Pancreas (tissue), 10 donors: ENCODE results near the gene ROBO1. TPM values are rescaled to one million over a fixed set of nuclear protein-coding genes. Genes with fewer than 3 reads are reported as not detected.
A peak's percentile ranks its signal among the peaks of the same experiment; 100 is the strongest.

Experiments
- ATAC-seq, 4 donors: fragments of 200-7000 bp; cut with Tn5 transposase; one replicate each; pipeline versions ENCODE4 v1.8.0 to v1.9.1; 2020; ENCODE audit warnings: mild to moderate bottlenecking in 4 of 4, moderate library complexity in 4 of 4
- DNase-seq, 6 donors: peaks; one replicate each; pipeline ENCODE4 v3.0.0-alpha.2; 2020
- FAIRE-seq: peaks from 2 replicates; lab custom pipeline; 2012; peaks lifted over from hg19 to GRCh38; lab: Jason Lieb, UNC
- H3K27ac ChIP-seq, 4 donors: fragments of 200-600 bp; sonication (generic); 1 replicate in 3 of 4; 2 replicates in 1 of 4; pipeline versions ENCODE4 v1.5.0 to v1.8.0; 2020
- H3K27me3 ChIP-seq, 4 donors: fragments of 200-600 bp; one replicate each; pipeline ENCODE4 v1.8.0; 2021
- H3K36me3 ChIP-seq, 3 donors: fragments of 200-600 bp; sonication (generic) in 1 of 3; one replicate each; pipeline versions ENCODE4 v1.5.0 to v1.8.0; 2020 to 2021
- H3K4me1 ChIP-seq, 3 donors: fragments of 200-600 bp; one replicate each; pipeline ENCODE4 v1.8.0; 2021
- H3K4me3 ChIP-seq, 4 donors: fragments of 200-600 bp; sonication (generic) in 2 of 4; one replicate each; pipeline versions ENCODE4 v1.5.0 to v1.8.0; 2020 to 2021
- H3K9me3 ChIP-seq, 4 donors: fragments of 200-600 bp; one replicate each; pipeline ENCODE4 v1.8.0; 2021
- WGBS, 2 donors: extraction: QIAGEN DNeasy Blood & Tissue Kit; methylation state at CpG; one replicate each; pipeline ENCODE4 v1.1.7; 2013; 5-methylcytosine and 5-hydroxymethylcytosine counted together
- intact Hi-C, 3 donors: fragments of 100-400 bp; cut with DNase I; formaldehyde crosslinking; loops; one replicate each; pipeline versions ENCODE4 v1.11.1 to v1.14.2; 2022
- polyA plus RNA-seq, 2 donors: library from polyadenylated mRNA; stranded (reverse); fragments of 200-250 nt; gene quantifications; one replicate each; pipeline ENCODE4 v1.2.3, GENCODE V29; 2013
- total RNA-seq, 6 donors: library from RNA; stranded (reverse); fragmentation: NEBNext Ultra II Directional in 4 of 6; extraction: Animal tissue kit (Norgen Biotek cat#: 25700) in 4 of 6; gene quantifications; one replicate each; pipeline versions ENCODE4 v1.2.1 to v1.2.4, GENCODE V29; 2021 to 2023
- TF ChIP-seq, protein P1 (sequence below), 4 donors: fragments of 200-600 bp; sonication (generic) in 3 of 4; IDR thresholded peaks; one replicate each; pipeline versions ENCODE4 v1.5.0 to v1.8.0; 2021; ENCODE audit warnings: antibody characterized with exemption in 4 of 4
- donor health status: healthy with polysubstance abuse.
- donor health status: DM: no; HTN: no; CAD: no; lungs with moderate emphysema.
- donor health status: DM: no; HTN: no; CAD: no.
- donor health status: control.
- donor health status: control.
- donor health status: Bipolar disorder and iron deficiency.
- donor health status: DM: yes; HTN: yes; CAD: no.
- donor health status: DM: no; HTN: no; CAD: no.
- donor health status: DM: no; HTN: no; CAD: no.
- donor health status: DM: yes; HTN: yes; CAD: no.

The ROBO1 gene
- total and polyA plus RNA-seq, 8 donors: 0.51 to 8.5 (median 2.8) TPM

DNA sequence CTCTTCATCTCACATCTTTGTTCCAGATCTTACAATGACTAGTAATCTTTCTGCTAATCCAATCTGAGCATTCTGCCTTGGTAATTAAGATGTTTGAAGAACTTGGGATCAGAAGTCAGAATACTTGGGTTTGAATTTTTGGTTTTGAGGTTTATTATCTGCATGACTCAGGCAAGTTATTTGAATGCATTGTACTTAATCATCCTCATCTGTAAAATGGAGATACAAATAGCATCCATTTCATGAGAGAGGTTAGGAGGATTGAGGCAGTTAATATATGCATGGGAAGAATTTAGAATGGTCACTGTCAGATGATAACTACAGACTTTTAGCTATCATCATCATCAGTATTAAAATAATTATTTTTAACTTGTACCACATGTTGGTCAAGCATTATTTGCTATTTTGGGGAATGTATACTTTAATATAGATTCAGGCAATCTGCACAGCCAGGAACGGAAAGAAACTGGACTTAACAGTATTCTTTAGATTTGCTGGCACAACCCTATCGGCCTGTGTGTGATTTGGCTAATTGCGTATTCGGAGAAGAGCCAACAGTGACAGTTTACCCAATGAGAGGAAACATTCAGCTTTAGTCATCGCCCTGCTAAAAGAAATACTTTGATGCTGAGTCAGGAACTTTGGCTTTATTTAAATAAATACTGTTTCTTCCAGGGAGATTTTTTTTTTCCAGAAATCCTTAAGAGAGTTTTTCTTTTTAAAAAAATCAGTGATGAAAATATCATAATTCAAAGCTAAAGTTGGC is 600.0 kb downstream of the ROBO1 start:
- WGBS, 2 donors: 39 to 47% methylated on average over 5 of the region's 5 CpGs
- TF ChIP-seq, protein P1, sequence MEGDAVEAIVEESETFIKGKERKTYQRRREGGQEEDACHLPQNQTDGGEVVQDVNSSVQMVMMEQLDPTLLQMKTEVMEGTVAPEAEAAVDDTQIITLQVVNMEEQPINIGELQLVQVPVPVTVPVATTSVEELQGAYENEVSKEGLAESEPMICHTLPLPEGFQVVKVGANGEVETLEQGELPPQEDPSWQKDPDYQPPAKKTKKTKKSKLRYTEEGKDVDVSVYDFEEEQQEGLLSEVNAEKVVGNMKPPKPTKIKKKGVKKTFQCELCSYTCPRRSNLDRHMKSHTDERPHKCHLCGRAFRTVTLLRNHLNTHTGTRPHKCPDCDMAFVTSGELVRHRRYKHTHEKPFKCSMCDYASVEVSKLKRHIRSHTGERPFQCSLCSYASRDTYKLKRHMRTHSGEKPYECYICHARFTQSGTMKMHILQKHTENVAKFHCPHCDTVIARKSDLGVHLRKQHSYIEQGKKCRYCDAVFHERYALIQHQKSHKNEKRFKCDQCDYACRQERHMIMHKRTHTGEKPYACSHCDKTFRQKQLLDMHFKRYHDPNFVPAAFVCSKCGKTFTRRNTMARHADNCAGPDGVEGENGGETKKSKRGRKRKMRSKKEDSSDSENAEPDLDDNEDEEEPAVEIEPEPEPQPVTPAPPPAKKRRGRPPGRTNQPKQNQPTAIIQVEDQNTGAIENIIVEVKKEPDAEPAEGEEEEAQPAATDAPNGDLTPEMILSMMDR (IDR thresholded peaks at IDR 0.05): no peak
- no peaks in the 10 kb centered on the region for H3K36me3 ChIP-seq

DNA sequence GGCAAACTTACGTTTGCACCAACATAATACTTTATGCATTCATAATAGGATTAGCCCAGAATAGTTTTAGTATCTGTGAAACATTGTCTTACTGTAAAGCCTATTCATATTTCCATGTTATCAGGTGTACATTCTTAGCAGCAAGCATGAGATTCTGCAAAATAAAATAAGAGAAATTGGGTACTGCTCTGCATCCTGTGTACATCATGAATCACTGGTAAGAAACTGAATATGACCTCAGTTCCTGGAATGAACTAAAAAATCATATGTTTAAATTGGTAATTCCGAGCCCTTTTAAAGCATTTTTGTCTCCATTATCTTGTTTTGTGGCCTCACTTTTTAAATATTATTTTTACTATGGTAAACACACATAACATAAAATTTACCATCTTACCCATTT is 605.1 kb downstream of the ROBO1 start:
- WGBS, 2 donors: 45 to 47% methylated on average over 2 of the region's 2 CpGs
- TF ChIP-seq, protein P1 (IDR thresholded peaks at IDR 0.05): no peak
- no peaks in the 10 kb centered on the region for H3K4me1 ChIP-seq
- H3K4me3 ChIP-seq: no peak overlapping the region
- H3K27ac ChIP-seq: no peak overlapping the region
- no peak for ATAC-seq
- H3K36me3 ChIP-seq: no peaks in the 10 kb centered on the region
- no peaks in the 10 kb centered on the region for H3K27me3 ChIP-seq
- intact Hi-C loops: no loop called here
- DNase-seq: no peak
- no peak for FAIRE-seq
- no peaks in the 10 kb centered on the region for H3K9me3 ChIP-seq

More for the DNA sequence above, 600.0 kb downstream of the ROBO1 start:
- no peak overlapping the region for H3K4me3 ChIP-seq
- H3K4me1 ChIP-seq: no peaks in the 10 kb centered on the region
- peak in 1 of 6 donors; percentile 12 for DNase-seq
- ATAC-seq: peak in 2 of 4 donors; percentile 56 to 65
- no peak overlapping the region for H3K27ac ChIP-seq
- no peak for FAIRE-seq
- H3K27me3 ChIP-seq: no peaks in the 10 kb centered on the region
- H3K9me3 ChIP-seq: no peaks in the 10 kb centered on the region
- intact Hi-C loops: no loop called here

- H3K27ac ChIP-seq: no peak overlapping the region
- TF ChIP-seq, protein P1 (IDR thresholded peaks at IDR 0.05): no peak
- H3K27me3 ChIP-seq: no peaks in the 10 kb centered on the region
- no peaks in the 10 kb centered on the region for H3K4me1 ChIP-seq
- no peaks in the 10 kb centered on the region for H3K36me3 ChIP-seq
- no peak for ATAC-seq
- DNase-seq: no peak
- no peak for FAIRE-seq
- H3K4me3 ChIP-seq: no peak overlapping the region
- WGBS, 2 donors: 59 to 60% methylated on average over 1 of the region's 1 CpG
- no peaks in the 10 kb centered on the region for H3K9me3 ChIP-seq
- intact Hi-C loops: no loop called here
Measured at GRCh38 chr3:79161941-79162340, 605.9 kb downstream of the ROBO1 start.

DNA sequence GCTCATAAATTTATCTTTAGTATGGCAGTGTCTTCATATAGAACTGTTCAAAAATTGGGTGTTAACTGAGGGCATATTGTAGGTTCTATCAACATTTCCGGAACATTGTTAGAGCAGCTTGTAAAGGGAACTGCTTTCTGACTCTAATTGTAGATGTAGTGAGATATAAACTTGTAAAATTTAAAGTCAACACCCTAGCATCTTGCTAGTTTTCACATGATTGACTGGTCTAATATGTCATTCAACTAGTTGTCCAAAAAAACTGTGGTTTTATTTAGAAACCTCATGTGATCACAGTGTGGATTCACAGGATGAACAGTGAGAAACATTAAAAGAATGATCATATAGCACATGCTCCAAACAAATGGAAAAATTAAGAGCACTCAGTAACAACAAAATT is 607.4 kb downstream of the ROBO1 start:
- FAIRE-seq (no peak), ATAC-seq (no peak), DNase-seq (no peak)
- no peaks in the 10 kb centered on the region for H3K9me3 ChIP-seq
- WGBS, 2 donors: 62 to 91% methylated on average over 1 of the region's 1 CpG
- H3K27ac ChIP-seq: no peak overlapping the region
- H3K36me3 ChIP-seq: no peaks in the 10 kb centered on the region
- H3K27me3 ChIP-seq: no peaks in the 10 kb centered on the region
- H3K4me1 ChIP-seq: no peaks in the 10 kb centered on the region
- intact Hi-C loops: no loop called here
- H3K4me3 ChIP-seq: no peak overlapping the region
- TF ChIP-seq, protein P1 (IDR thresholded peaks at IDR 0.05): no peak

DNA sequence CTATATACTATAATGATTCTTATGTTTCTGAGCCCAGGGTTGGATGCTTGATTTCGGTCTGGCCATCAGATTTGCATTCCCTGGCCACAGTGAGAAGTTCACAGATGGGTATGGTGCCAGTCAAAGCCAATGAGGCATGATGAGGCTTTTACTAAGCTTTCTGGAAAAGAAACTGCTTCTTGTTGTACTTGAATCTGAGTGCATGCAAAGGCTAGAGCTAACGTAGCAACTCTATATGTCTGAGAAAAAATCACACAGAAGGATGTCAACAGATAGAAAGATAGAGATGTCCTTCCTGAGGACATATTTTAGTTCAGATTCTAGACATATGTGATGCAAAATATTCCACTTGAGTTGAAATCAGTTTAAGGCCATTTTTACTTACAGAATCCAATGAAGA is 608.1 kb downstream of the ROBO1 start:
- H3K27me3 ChIP-seq: no peaks in the 10 kb centered on the region
- H3K9me3 ChIP-seq: no peaks in the 10 kb centered on the region
- DNase-seq: no peak
- no peaks in the 10 kb centered on the region for H3K36me3 ChIP-seq
- no peak overlapping the region for H3K27ac ChIP-seq
- FAIRE-seq: no peak
- ATAC-seq: no peak
- TF ChIP-seq, protein P1 (IDR thresholded peaks at IDR 0.05): no peak
- no peak overlapping the region for H3K4me3 ChIP-seq
- H3K4me1 ChIP-seq: no peaks in the 10 kb centered on the region
- intact Hi-C loops: no loop called here
- WGBS, 2 donors: 50 to 65% methylated on average over 2 of the region's 2 CpGs
